ENCODE data around the gene CASP9. TPM values are rescaled to one million over a fixed set of nuclear protein-coding genes. Genes with fewer than 3 reads are reported as not detected.

The CASP9 gene
- total and polyA plus RNA-seq, 2 experiments from 2014 or later = 7.7 to 25.0 TPM

DNA sequence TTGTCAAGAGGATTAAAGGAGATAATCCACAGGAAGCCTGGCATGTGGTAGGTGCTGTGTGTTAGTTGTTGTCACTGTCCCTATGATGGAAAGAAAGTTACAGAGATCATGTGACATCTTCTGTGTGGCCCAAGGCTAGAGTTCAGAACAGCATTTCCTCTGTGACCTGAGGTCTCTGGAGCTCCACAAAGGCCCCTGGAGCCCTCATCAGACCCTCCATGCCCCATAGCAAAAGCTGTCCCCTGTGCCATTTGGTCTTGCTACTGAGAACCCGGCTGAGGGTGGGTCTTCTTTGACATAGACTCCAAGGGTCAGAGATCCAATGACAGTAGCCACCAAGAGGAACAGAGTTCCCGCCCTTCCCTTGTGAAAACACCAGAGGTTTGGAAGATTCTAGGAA is 40.0 kb downstream of the CASP9 start:
- Mint-ChIP-seq H3K36me3 (ENCODE audit: low read depth) (peaks cover 9% of the 10 kb centered on the region; the same call in 1 of the 3 replicates), H3K27me3 (ENCODE audit: insufficient read depth, low read depth, poor library complexity) (peaks cover 3% of the 10 kb centered on the region), H3K4me1 (no peaks in the 10 kb centered on the region; the same call in 2 of the 3 replicates), H3K9me3 (no peaks in the 10 kb centered on the region), H3K4me3 (no peak overlapping the region), H3K27ac (no peak overlapping the region)
- Histone ChIP-seq H3K4me3 (no peak overlapping the region), H3K36me3 (ENCODE audit: insufficient read depth) (no peaks in the 10 kb centered on the region), H3K27ac (ENCODE audit: low read depth) (no peak overlapping the region), H4K20me1 (replicated peaks; ENCODE audit: insufficient read depth) (no peaks in the 10 kb centered on the region; the same call in 1 of the 2 replicates), H3K9me2 (ENCODE audit: insufficient read depth) (no peaks in the 10 kb centered on the region), H3K4me1 (ENCODE audit: insufficient read depth) (no peaks in the 10 kb centered on the region), H2AFZ (no peak overlapping the region), H3F3A (replicated peaks; ENCODE audit: low read depth) (no peaks in the 10 kb centered on the region), H3K79me2 (replicated peaks; ENCODE audit: insufficient read depth) (no peaks in the 10 kb centered on the region), H3K27me3 (ENCODE audit: insufficient read depth) (no peaks in the 10 kb centered on the region), H3K4me2 (no peak overlapping the region)
- no peak for DNase-seq (ENCODE audit: low spot score)
- ATAC-seq = no peak
- TF ChIP-seq ZNF114 (CRISPR knock-in tag; IDR thresholded peaks at IDR 0.05) (no peak), EZH2phosphoT487 (IDR thresholded peaks at IDR 0.05; ENCODE audit: unreplicated experiment) (no peak), ZNF331 (CRISPR knock-in tag; IDR thresholded peaks at IDR 0.05; ENCODE audit: low read depth) (no peak), JUNB (IDR thresholded peaks at IDR 0.05; ENCODE audit: unreplicated experiment) (no peak), POLR2AphosphoS5 (IDR thresholded peaks at IDR 0.05; ENCODE audit: low read depth) (no peak), NANOG (IDR thresholded peaks at IDR 0.05; ENCODE audit: borderline replicate concordance) (no peak), EZH2 (IDR thresholded peaks at IDR 0.05; ENCODE audit: low read depth, unreplicated experiment) (no peak), STAT1 (IDR thresholded peaks at IDR 0.05; ENCODE audit: unreplicated experiment) (no peak), CREB1 (CRISPR knock-in tag; IDR thresholded peaks at IDR 0.05; ENCODE audit: low read depth) (no peak)
- TF ChIP-seq, protein P1, sequence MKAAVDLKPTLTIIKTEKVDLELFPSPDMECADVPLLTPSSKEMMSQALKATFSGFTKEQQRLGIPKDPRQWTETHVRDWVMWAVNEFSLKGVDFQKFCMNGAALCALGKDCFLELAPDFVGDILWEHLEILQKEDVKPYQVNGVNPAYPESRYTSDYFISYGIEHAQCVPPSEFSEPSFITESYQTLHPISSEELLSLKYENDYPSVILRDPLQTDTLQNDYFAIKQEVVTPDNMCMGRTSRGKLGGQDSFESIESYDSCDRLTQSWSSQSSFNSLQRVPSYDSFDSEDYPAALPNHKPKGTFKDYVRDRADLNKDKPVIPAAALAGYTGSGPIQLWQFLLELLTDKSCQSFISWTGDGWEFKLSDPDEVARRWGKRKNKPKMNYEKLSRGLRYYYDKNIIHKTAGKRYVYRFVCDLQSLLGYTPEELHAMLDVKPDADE (IDR thresholded peaks at IDR 0.05) = no peak
- TF ChIP-seq, protein P2, sequence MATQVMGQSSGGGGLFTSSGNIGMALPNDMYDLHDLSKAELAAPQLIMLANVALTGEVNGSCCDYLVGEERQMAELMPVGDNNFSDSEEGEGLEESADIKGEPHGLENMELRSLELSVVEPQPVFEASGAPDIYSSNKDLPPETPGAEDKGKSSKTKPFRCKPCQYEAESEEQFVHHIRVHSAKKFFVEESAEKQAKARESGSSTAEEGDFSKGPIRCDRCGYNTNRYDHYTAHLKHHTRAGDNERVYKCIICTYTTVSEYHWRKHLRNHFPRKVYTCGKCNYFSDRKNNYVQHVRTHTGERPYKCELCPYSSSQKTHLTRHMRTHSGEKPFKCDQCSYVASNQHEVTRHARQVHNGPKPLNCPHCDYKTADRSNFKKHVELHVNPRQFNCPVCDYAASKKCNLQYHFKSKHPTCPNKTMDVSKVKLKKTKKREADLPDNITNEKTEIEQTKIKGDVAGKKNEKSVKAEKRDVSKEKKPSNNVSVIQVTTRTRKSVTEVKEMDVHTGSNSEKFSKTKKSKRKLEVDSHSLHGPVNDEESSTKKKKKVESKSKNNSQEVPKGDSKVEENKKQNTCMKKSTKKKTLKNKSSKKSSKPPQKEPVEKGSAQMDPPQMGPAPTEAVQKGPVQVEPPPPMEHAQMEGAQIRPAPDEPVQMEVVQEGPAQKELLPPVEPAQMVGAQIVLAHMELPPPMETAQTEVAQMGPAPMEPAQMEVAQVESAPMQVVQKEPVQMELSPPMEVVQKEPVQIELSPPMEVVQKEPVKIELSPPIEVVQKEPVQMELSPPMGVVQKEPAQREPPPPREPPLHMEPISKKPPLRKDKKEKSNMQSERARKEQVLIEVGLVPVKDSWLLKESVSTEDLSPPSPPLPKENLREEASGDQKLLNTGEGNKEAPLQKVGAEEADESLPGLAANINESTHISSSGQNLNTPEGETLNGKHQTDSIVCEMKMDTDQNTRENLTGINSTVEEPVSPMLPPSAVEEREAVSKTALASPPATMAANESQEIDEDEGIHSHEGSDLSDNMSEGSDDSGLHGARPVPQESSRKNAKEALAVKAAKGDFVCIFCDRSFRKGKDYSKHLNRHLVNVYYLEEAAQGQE (IDR thresholded peaks at IDR 0.05; ENCODE audit: unreplicated experiment) = no peak
- TF ChIP-seq, protein P3, sequence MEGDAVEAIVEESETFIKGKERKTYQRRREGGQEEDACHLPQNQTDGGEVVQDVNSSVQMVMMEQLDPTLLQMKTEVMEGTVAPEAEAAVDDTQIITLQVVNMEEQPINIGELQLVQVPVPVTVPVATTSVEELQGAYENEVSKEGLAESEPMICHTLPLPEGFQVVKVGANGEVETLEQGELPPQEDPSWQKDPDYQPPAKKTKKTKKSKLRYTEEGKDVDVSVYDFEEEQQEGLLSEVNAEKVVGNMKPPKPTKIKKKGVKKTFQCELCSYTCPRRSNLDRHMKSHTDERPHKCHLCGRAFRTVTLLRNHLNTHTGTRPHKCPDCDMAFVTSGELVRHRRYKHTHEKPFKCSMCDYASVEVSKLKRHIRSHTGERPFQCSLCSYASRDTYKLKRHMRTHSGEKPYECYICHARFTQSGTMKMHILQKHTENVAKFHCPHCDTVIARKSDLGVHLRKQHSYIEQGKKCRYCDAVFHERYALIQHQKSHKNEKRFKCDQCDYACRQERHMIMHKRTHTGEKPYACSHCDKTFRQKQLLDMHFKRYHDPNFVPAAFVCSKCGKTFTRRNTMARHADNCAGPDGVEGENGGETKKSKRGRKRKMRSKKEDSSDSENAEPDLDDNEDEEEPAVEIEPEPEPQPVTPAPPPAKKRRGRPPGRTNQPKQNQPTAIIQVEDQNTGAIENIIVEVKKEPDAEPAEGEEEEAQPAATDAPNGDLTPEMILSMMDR (conservative IDR thresholded peaks at IDR 0.05; ENCODE audit: low read depth in 2 of 2) = no peak
- TF ChIP-seq, protein P4, sequence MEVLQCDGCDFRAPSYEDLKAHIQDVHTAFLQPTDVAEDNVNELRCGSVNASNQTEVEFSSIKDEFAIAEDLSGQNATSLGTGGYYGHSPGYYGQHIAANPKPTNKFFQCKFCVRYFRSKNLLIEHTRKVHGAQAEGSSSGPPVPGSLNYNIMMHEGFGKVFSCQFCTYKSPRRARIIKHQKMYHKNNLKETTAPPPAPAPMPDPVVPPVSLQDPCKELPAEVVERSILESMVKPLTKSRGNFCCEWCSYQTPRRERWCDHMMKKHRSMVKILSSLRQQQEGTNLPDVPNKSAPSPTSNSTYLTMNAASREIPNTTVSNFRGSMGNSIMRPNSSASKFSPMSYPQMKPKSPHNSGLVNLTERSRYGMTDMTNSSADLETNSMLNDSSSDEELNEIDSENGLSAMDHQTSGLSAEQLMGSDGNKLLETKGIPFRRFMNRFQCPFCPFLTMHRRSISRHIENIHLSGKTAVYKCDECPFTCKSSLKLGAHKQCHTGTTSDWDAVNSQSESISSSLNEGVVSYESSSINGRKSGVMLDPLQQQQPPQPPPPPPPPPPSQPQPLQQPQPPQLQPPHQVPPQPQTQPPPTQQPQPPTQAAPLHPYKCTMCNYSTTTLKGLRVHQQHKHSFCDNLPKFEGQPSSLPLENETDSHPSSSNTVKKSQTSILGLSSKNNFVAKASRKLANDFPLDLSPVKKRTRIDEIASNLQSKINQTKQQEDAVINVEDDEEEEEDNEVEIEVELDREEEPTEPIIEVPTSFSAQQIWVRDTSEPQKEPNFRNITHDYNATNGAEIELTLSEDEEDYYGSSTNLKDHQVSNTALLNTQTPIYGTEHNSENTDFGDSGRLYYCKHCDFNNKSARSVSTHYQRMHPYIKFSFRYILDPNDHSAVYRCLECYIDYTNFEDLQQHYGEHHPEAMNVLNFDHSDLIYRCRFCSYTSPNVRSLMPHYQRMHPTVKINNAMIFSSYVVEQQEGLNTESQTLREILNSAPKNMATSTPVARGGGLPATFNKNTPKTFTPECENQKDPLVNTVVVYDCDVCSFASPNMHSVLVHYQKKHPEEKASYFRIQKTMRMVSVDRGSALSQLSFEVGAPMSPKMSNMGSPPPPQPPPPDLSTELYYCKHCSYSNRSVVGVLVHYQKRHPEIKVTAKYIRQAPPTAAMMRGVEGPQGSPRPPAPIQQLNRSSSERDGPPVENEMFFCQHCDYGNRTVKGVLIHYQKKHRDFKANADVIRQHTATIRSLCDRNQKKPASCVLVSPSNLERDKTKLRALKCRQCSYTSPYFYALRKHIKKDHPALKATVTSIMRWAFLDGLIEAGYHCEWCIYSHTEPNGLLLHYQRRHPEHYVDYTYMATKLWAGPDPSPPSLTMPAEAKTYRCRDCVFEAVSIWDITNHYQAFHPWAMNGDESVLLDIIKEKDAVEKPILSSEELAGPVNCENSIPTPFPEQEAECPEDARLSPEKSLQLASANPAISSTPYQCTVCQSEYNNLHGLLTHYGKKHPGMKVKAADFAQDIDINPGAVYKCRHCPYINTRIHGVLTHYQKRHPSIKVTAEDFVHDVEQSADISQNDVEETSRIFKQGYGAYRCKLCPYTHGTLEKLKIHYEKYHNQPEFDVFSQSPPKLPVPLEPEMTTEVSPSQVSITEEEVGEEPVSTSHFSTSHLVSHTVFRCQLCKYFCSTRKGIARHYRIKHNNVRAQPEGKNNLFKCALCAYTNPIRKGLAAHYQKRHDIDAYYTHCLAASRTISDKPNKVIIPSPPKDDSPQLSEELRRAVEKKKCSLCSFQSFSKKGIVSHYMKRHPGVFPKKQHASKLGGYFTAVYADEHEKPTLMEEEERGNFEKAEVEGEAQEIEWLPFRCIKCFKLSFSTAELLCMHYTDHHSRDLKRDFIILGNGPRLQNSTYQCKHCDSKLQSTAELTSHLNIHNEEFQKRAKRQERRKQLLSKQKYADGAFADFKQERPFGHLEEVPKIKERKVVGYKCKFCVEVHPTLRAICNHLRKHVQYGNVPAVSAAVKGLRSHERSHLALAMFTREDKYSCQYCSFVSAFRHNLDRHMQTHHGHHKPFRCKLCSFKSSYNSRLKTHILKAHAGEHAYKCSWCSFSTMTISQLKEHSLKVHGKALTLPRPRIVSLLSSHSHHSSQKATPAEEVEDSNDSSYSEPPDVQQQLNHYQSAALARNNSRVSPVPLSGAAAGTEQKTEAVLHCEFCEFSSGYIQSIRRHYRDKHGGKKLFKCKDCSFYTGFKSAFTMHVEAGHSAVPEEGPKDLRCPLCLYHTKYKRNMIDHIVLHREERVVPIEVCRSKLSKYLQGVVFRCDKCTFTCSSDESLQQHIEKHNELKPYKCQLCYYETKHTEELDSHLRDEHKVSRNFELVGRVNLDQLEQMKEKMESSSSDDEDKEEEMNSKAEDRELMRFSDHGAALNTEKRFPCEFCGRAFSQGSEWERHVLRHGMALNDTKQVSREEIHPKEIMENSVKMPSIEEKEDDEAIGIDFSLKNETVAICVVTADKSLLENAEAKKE (CRISPR knock-in tag; IDR thresholded peaks at IDR 0.05) = no peak
